PFSK-1 (cell line): Measurements from ENCODE around the gene KBTBD4.

Experiments
- REST ChIP-seq, 2 experiments: IDR thresholded peaks; 2 replicates each; pipeline versions ENCODE4 v1.6.1 to v1.8.0; 2011 to 2012; ENCODE audit warnings: low read depth in 2 of 2, low read length in 2 of 2, control low read depth in 1 of 2, inconsistent platforms in 1 of 2, mild to moderate bottlenecking in 1 of 2, moderate library complexity in 1 of 2; ENCODE audit not compliant: insufficient read depth in 1 of 2
- SIN3A ChIP-seq: IDR thresholded peaks from 2 replicates; pipeline ENCODE4 v1.6.1; 2012; ENCODE audit warnings: mild to moderate bottlenecking, low read length, moderate library complexity, borderline replicate concordance; ENCODE audit not compliant: insufficient read depth

GRCh38 chr11:47583844-47584243, 5.1 kb upstream of the KBTBD4 start:
- TF ChIP-seq SIN3A = no peak
- no peak for TF ChIP-seq REST (IDR thresholded peaks at IDR 0.05; ENCODE audit: insufficient read depth in 1 of 2, low read depth in 2 of 2, low read length in 2 of 2)
